Testis (tissue), 2 donors: ENCODE measurements around the gene TMEM168.

Source experiments
- POLR2A ChIP-seq: fragments of 450-650 bp; IDR thresholded peaks from one replicate; pipeline ENCODE4 v1.6.1; 2017; ENCODE audit warnings: antibody characterized with exemption, mild to moderate bottlenecking, moderate library complexity
- TF ChIP-seq, protein P1 (sequence below), 3 experiments: fragments of 450-650 bp in 2 of 3; fragments of 200-600 bp in 1 of 3; sonication (generic) in 1 of 3; IDR thresholded peaks; one replicate each; pipeline ENCODE4 v1.5.1; 2016 to 2019; ENCODE audit warnings: antibody characterized with exemption in 3 of 3, mild to moderate bottlenecking in 2 of 3, moderate library complexity in 1 of 3

GRCh38 chr7:112806156-112806555, 16.0 kb upstream of the TMEM168 start:
- TF ChIP-seq, protein P1, sequence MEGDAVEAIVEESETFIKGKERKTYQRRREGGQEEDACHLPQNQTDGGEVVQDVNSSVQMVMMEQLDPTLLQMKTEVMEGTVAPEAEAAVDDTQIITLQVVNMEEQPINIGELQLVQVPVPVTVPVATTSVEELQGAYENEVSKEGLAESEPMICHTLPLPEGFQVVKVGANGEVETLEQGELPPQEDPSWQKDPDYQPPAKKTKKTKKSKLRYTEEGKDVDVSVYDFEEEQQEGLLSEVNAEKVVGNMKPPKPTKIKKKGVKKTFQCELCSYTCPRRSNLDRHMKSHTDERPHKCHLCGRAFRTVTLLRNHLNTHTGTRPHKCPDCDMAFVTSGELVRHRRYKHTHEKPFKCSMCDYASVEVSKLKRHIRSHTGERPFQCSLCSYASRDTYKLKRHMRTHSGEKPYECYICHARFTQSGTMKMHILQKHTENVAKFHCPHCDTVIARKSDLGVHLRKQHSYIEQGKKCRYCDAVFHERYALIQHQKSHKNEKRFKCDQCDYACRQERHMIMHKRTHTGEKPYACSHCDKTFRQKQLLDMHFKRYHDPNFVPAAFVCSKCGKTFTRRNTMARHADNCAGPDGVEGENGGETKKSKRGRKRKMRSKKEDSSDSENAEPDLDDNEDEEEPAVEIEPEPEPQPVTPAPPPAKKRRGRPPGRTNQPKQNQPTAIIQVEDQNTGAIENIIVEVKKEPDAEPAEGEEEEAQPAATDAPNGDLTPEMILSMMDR (IDR thresholded peaks at IDR 0.05): no peak
- no peak for TF ChIP-seq POLR2A
